HG03558 (cell line): Measurements from ENCODE around the gene CTCF.

Source experiments
- ATAC-seq: cut with Tn5 transposase; IDR thresholded peaks from one replicate; pipeline ENCODE4 v1.9.1; 2021; ENCODE audit warnings: moderate number of reproducible peaks; ENCODE audit not compliant: unreplicated experiment; ENCODE audit errors: extremely low read depth

Gene CTCF

DNA sequence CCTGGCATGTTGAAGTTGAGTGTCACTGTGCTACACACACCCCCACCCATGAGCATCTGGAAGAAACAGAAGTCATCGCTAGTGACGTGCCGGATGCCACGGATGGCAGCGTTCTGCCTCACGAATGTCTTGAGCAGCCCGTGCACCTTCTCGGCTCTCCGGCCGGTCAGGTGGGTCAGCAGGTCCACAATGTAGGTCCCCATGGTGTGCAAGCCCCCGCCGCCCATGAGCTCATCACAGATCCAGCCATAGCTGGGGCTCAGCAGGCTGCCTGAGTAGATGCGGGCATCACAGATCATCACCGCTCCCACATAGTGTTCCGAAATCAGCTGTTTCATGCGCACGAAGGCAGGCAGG lies 113.2 kb downstream of the CTCF start:
- no peak for ATAC-seq

DNA sequence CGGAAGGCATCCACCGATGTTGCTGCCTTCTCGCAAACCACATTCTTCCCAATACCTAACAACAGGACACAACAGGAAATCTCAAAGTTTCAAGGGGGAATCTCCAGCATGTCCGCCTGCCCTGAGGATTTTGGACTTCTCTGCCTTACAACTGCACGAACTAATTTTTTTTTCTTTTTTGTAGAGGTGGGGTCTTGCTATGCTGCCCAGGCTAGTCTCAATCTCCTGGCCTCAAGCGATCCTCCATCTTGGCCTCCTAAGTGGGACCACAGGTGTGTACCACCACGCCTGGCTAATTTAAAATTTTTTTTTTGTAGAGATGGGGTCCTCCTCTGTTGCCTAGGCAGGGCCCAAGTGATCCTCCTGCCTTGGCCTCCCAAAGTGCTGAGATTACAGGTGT lies 113.7 kb downstream of the CTCF start:
- no peak for ATAC-seq

DNA sequence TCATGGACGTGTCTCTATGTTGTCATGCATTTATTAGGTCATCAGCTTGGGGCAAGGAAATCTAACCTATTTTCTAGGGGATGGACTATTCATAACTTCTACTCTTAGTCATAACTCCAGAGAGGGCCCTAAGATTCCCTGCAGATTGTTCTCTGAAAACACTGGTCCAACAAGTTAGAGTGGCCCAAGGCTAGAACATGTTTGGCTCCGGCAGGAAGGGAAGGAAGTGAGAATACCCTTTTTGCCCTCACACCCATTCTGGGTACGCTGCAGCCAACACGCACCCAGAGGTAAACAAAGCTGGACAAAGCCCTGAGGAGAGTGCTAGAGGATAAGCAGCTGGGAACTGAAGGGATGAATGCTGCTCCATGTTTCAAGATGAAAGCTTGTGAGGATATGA lies 114.2 kb downstream of the CTCF start:
- ATAC-seq, result no peak

DNA sequence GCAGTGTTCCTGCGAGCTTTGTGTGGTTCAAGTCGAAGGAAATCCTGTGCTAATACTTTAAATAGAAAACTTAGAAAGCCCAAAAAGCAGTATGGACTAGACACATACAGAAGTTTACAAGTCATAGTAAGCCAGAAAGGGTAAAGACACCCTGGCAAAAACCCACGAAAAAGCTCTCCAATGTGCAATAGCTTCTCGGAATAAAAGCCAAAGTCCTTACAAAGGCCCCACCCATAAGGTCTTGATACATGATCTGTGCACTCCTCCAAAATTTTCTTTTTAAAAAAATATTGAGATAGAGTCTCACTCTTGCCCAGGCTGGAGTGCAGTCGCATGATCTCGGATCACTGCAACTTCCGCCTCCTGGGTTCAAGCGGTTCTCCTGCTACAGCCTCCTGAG lies 114.6 kb downstream of the CTCF start:
- ATAC-seq, result no peak

DNA sequence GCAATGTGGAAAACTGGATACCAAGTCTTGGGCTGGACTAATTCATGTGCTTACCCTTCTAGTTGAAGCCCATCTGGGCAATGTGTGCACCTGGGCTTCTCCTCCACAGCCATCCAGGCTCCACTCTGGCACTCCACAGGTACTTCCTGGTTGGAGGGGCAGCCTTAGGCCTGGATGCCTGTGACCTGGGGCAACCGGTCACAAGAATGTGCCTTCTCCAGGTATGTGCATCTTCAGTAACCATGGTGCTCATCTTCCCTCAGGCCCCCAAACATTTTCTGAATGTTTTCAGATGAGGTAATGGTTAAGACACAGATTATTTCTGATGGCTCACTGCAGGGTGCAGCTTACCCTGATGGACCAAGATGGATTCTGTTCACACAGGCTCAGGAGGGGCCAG lies 115.4 kb downstream of the CTCF start:
- ATAC-seq, result no peak

DNA sequence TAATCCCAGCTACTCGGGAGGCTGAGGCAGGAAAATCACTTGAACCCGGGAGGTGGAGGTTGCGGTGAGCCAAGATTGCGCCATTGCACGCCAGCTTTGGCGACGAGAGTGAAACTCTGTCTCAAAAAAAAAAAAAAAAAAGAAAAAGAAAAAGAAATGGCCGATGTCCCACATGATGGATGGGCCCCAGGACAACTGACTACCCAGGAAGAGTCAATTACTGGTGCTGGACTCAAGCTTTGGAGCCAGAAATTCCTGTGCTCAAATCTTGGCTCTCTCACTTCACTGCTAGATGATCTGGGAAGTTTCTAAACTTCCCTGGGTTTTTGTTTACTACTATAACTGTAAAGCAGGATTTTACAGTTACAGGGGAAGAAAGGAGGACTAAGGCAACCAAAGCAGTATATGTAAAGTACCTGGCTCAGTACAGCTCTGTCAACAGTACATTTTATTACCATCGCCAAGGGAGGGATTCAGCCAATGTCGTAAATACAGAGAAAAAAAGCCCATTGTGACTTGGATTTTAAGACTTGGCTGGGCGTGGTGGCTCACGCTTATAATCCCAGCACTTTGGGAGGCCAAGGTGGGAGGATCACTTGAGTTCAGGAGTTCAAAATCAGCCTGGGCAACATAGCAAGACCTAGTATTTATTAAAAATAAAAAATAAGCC lies 116.2 kb downstream of the CTCF start:
- ATAC-seq, result no peak

DNA sequence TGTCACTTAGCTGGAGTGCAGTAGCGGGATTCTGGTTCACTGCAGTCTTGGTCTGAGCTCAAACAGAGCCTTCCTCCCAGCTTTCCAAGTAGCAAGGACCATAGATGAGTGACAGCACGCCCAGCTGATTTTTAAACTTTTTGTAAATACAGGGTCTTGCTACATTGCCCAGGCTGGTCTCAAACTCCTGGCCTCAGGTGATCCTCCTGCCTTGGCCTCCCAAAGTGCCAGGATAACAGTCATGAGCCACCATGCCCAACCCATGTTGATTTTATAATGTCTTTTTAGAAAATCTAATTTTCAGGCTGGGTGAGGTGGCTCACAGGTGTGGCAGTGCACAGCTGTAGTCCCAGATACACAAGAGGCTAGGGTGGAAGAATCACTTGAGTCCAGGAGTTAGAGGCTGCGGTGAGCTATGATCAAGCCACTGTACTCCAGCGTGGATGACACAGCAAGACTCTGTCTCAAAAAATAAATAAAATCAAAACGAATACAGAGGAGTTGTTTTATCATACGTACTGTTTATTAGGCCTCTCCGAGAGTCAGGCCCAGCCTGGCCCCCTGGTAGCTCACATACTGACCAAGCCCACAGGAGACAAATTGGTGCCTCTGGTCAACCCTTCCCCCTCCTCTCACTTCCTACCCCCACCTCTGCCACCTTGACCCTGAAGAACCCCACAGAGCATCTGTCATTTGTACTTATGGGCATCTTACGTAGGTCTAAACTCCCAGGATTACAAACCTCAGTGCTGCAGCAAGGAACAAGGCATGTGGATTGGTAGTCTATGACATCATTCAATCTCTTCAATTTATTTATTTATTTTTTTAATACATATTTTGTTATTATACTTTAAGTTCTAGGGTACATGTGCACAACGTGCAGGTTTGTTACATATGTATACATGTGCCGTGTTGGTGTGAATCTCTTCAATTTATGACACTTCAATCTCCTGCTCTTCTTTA lies 117.9 kb downstream of the CTCF start:
- no peak for ATAC-seq

DNA sequence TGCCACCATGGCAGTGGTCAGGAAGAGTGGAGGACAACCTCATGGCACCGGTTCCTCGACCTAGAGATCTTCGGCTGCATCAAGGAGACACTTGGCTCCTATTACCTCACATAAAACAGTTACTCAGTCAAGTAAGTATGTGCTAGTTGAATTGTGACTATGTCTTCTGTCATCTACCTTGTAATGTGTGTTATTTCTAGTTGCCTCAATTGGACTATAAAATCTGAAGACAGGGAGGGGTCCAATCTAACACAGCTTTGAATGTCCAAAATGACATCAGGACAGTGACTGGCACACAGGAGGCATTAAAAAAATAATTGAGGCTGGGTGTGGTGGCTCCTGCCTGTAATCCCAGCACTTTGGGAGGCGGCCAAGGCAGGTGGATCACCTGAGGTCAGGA lies 121.4 kb downstream of the CTCF start:
- ATAC-seq, result no peak

DNA sequence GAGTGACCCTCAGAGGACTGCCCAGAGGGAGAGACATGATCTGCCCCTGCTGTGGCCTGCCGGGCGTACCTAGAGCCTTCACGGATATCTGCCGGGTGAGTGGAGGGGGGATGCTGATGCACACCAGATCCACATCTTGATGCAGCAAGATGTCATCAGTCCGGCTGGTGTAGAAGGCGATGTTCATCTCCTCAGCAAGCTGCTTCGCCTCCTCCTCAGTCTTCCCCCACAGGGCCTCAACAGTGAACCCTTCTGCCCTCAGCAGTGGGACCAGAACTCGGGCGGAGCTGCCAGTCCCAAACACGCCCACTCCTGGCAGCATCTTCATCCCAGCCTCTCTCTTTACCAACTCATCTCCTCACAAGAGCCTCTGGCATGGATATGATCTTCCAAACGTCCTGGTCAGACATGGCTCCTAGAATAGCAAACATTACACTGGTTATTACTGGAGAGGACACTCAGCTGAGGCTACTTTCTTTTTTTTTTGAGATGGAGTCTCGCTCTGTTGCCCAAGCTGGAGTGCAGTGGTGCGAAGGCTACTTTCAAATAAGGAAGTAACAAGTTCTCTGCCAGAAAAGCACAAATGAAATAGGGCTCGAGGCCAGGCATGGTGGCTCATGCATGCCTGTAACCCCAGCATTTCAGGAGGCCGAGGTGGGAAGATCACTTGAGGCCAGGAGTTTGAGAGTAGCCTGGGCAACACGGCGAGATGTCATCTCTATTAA lies 123.2 kb downstream of the CTCF start:
- ATAC-seq, result no peak
